ENCODE results near the gene GSTA1.

GRCh38 chr6:52829046-52829817 is 25.6 kb upstream of the GSTA1 start:
- TF ChIP-seq CTCF (IDR thresholded peaks at IDR 0.05 in 4 of 5, conservative IDR thresholded peaks at IDR 0.05 in 1 of 5) (no peak), POLR2A (IDR thresholded peaks at IDR 0.05) (no peak)
